LNCaP clone FGC (cell line): ENCODE results near the gene HIGD2A.

Experiments
- DNase-seq: peaks from one replicate; pipeline ENCODE4 v3.0.0-alpha.2; 2011; ENCODE audit warnings: low read depth
- H3K4me3 ChIP-seq: 2 replicates; pipeline ENCODE4 v1.5.1; 2011; ENCODE audit warnings: mild to moderate bottlenecking, low read depth, low read length, control low read depth
- TF ChIP-seq, protein P1 (sequence below): IDR thresholded peaks from 2 replicates; pipeline ENCODE4 v1.5.1; 2012; ENCODE audit warnings: mild to moderate bottlenecking; ENCODE audit not compliant: control insufficient read depth, insufficient read depth; ENCODE audit errors: extremely low read depth

The HIGD2A gene

DNA sequence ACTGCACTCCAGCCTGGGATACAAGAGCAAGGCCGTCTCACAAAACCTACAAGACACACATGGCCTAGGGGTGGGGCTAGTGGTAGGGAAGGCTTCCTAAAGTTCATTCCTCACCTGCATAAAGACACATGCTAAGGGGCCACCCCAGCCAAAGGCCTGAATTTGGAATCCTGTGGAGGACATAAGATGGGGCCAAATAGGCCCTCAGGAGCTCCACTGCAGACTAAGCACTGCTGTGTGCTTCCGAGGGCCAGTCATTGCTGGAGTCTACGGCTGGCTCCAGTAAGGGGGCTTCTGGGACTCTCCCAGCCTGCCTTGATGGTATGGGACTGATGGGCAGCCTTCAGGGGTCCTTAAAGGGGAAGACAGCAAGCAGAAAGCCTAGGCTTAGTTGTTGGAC, 5.8 kb upstream of the HIGD2A start:
- no peak overlapping the region for H3K4me3 ChIP-seq
- DNase-seq = no peak
- TF ChIP-seq, protein P1, sequence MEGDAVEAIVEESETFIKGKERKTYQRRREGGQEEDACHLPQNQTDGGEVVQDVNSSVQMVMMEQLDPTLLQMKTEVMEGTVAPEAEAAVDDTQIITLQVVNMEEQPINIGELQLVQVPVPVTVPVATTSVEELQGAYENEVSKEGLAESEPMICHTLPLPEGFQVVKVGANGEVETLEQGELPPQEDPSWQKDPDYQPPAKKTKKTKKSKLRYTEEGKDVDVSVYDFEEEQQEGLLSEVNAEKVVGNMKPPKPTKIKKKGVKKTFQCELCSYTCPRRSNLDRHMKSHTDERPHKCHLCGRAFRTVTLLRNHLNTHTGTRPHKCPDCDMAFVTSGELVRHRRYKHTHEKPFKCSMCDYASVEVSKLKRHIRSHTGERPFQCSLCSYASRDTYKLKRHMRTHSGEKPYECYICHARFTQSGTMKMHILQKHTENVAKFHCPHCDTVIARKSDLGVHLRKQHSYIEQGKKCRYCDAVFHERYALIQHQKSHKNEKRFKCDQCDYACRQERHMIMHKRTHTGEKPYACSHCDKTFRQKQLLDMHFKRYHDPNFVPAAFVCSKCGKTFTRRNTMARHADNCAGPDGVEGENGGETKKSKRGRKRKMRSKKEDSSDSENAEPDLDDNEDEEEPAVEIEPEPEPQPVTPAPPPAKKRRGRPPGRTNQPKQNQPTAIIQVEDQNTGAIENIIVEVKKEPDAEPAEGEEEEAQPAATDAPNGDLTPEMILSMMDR = no peak

DNA sequence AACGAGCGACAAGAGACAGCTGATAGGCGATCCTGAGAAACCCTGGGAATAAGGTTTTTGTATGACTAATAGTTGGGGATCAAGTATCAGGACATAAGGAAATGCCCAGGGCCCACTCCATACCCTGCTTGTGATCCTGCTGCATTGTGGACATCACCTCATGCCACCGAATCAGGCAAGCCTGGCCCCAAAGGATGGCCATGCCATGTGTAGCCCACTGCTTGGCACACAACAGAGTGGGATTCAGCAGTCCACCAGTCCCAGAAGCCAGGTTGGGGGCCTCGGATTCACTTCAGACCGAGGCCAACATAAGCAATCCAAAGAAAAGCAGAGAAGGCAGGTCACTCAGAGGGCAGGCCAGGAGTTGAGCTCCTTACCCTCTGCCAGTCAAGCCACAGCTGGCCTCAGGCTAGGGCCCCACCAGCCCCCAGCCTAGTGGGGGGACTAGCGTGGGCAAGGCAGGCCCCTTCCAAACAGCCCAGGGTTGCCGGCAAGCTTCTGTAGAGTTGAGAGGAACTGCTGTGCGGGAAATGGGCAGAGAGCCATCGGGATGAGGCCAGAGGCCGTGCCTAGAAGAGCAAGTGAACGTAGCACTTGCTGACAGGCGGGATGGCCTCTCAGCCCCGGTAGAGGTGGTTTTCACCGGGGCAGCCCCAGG, 5.2 kb upstream of the HIGD2A start:
- DNase-seq = no peak

DNA sequence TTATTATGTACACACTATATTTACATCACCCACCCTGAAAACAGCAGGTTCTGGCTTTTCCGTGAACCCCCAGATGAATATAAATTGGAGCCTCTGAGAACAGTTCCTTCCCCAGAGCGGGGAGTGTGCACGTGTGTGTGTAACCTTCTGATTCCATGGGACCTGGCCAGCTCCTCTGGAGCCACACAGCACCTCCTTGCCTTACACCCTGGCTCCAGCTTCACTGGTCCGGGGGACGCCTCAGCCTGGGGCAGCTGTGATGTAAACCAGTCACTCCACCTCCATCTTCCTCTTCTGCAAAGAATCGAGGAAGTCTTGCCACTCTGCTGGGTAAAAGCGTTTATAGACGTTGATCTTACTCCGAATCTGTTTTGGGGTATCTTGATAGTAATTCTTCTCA, 4.6 kb upstream of the HIGD2A start:
- no peak overlapping the region for H3K4me3 ChIP-seq
- DNase-seq = no peak
- TF ChIP-seq, protein P1 = no peak

More for the DNA sequence above, 5.2 kb upstream of the HIGD2A start:
- TF ChIP-seq, protein P1 = no peak
- H3K4me3 ChIP-seq = no peak overlapping the region

DNA sequence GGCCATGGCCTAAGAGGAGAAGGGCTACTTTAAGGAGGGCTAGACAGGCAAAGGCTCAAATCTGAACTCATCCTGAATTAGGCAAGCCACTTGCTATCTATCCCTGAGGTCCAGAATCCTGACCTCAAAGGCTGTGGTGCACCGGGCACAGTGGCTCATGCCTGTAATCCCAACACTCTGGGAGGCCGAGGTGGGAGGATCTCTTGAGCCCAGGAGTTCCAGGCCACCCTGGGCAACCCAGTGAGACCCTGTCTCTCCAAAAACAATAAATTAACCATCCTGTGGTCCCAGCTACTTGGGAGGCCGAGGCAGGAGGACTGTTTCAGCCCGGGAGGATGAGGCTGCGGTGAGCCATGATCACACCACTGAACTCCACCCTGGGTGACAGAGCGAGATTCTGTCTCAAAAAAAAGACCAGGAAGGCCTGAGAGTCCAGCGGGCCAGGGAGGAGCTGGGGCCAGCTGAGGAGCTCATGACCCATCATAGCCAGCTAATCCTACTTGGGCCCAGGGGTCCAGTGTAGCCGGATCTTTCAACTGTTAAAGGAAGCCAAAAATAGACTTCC, 4.1 kb upstream of the HIGD2A start:
- TF ChIP-seq, protein P1 = no peak
- no peak for DNase-seq
- no peak overlapping the region for H3K4me3 ChIP-seq

DNA sequence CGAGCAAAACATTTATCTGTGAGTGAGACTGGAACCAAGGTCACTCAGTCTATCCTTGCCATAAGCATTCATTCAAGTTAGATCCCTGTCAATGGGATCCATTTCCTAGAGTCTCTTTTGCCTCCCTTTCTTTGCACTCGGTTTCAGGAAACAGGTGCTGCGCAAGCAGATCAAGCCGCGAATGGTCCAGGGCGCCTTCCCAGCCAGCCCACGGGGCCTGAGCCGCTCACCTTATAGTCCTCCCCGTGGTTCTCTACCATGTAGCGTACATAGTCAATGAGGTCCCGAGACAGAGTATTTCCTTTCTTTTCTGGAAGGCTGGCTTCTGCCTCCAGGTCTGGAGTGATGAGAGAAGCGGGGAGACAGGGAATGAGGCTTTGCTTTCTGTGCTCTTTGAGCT, 3.6 kb upstream of the HIGD2A start:
- no peak overlapping the region for H3K4me3 ChIP-seq
- no peak for DNase-seq
- TF ChIP-seq, protein P1 = no peak

DNA sequence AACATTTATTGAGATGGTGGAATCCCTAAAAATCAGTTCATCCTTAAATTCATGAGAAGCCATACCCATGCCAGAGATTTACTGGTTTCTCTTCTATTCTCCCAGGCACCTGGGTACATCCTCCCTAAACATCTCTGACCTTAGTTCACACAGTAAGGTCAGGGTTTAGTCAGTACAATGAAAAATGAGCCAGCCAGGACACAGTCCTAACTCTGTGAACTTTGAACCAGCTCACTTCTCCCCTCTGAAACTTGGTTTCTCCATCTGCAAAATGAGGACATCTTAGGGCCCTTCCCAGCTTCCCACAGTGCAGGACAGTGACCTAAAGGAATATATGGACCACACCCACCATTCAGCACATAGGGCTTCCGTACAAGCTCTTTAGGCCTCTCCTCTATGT, 2.1 kb upstream of the HIGD2A start:
- DNase-seq = no peak
- TF ChIP-seq, protein P1 = no peak
- H3K4me3 ChIP-seq = 0 out of 2 replicates have a peak overlapping the region, but pooled peaks have one; percentile 94

DNA sequence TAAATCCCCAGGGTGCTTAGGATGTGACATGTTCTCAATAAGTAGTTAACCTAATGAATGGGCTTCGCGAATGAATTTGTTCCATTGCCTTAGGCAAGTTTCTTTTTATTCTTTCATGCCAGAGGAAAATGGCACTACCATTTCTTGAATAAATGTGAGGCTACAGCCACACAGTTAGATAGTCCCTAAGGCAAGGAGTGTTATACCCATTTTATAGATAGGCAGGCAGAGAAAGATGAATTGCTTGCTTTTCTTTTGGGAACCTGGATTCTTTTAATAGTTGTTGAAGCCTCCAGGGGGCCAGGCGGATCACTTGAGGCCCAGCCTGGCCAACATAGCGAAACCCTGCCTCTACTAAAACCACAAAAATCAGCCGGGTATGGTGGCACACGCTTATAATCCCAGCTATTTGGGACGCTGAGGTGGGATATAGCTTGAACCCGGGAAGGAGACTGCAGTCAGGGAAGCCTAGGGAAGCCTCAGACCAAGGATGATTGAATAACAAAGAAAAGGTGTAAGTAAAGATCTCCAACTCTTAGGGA, 1.1 kb upstream of the HIGD2A start:
- no peak for DNase-seq
- peak overlapping the region; percentile 94 for H3K4me3 ChIP-seq
- TF ChIP-seq, protein P1 = no peak
